Panc1 (cell line): ENCODE results near the gene IRF2BP1.

Experiments used
- POLR2AphosphoS5 ChIP-seq: IDR thresholded peaks from 2 replicates; pipeline ENCODE4 v1.6.1; 2012; ENCODE audit warnings: mild to moderate bottlenecking, low read depth, low read length, moderate library complexity
- SIN3A ChIP-seq: IDR thresholded peaks from 2 replicates; pipeline ENCODE4 v1.6.1; 2012; ENCODE audit warnings: low read depth, mild to moderate bottlenecking, low read length, moderate library complexity, borderline replicate concordance; ENCODE audit not compliant: insufficient read depth
- TCF7L2 ChIP-seq: IDR thresholded peaks from 2 replicates; pipeline ENCODE4 v1.6.1; 2011; ENCODE audit warnings: mild to moderate bottlenecking, low read depth, low read length, inconsistent platforms
- TF ChIP-seq, protein P1 (sequence below): fragments of 450-650 bp; IDR thresholded peaks from 2 replicates; pipeline ENCODE4 v1.5.1; 2017; ENCODE audit warnings: mild to moderate bottlenecking
- TF ChIP-seq, protein P2 (sequence below), 2 experiments: IDR thresholded peaks; 2 replicates each; pipeline ENCODE4 v1.6.1; 2011 to 2012; ENCODE audit warnings: low read depth in 2 of 2, control low read depth in 1 of 2, low read length in 1 of 2, mild to moderate bottlenecking in 1 of 2, moderate library complexity in 1 of 2; ENCODE audit not compliant: insufficient read depth in 1 of 2

DNA sequence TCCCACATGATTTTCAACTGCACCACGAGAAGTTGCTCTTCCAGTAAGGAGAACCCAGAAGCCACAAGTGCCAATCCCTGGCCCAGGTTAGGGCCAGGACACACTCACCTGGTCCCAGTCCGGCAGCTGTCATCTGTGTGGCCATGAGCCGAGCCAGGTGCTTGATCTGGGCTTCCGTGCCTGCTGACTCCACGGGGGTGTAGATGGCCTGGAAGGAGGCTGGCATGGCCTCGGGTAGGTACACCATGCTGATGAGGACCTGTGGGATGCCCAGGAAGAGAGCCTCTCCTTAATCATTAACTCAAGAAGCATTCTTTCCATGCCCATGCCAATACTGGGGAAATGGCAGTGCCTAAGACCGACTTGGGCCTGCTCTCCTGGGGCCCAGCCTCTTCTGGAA is 51.0 kb downstream of the IRF2BP1 start:
- TF ChIP-seq SIN3A (no peak), POLR2AphosphoS5 (no peak), TCF7L2 (no peak)
- TF ChIP-seq, protein P1, sequence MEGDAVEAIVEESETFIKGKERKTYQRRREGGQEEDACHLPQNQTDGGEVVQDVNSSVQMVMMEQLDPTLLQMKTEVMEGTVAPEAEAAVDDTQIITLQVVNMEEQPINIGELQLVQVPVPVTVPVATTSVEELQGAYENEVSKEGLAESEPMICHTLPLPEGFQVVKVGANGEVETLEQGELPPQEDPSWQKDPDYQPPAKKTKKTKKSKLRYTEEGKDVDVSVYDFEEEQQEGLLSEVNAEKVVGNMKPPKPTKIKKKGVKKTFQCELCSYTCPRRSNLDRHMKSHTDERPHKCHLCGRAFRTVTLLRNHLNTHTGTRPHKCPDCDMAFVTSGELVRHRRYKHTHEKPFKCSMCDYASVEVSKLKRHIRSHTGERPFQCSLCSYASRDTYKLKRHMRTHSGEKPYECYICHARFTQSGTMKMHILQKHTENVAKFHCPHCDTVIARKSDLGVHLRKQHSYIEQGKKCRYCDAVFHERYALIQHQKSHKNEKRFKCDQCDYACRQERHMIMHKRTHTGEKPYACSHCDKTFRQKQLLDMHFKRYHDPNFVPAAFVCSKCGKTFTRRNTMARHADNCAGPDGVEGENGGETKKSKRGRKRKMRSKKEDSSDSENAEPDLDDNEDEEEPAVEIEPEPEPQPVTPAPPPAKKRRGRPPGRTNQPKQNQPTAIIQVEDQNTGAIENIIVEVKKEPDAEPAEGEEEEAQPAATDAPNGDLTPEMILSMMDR: no peak
- TF ChIP-seq, protein P2, sequence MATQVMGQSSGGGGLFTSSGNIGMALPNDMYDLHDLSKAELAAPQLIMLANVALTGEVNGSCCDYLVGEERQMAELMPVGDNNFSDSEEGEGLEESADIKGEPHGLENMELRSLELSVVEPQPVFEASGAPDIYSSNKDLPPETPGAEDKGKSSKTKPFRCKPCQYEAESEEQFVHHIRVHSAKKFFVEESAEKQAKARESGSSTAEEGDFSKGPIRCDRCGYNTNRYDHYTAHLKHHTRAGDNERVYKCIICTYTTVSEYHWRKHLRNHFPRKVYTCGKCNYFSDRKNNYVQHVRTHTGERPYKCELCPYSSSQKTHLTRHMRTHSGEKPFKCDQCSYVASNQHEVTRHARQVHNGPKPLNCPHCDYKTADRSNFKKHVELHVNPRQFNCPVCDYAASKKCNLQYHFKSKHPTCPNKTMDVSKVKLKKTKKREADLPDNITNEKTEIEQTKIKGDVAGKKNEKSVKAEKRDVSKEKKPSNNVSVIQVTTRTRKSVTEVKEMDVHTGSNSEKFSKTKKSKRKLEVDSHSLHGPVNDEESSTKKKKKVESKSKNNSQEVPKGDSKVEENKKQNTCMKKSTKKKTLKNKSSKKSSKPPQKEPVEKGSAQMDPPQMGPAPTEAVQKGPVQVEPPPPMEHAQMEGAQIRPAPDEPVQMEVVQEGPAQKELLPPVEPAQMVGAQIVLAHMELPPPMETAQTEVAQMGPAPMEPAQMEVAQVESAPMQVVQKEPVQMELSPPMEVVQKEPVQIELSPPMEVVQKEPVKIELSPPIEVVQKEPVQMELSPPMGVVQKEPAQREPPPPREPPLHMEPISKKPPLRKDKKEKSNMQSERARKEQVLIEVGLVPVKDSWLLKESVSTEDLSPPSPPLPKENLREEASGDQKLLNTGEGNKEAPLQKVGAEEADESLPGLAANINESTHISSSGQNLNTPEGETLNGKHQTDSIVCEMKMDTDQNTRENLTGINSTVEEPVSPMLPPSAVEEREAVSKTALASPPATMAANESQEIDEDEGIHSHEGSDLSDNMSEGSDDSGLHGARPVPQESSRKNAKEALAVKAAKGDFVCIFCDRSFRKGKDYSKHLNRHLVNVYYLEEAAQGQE (IDR thresholded peaks at IDR 0.05; ENCODE audit: insufficient read depth in 1 of 2, low read depth in 2 of 2, low read length in 1 of 2): no peak
